Liver (tissue), 9 donors: ENCODE results near the gene ESPN. TPM values are rescaled to one million over a fixed set of nuclear protein-coding genes. Genes with fewer than 3 reads are reported as not detected.

Experiments
- DNase-seq: peaks from one replicate; pipeline ENCODE4 v3.0.0-alpha.2; 2017; ENCODE audit warnings: low spot score
- H3K27ac ChIP-seq, 2 donors: one replicate each; pipeline ENCODE4 v1.7.0; 2013; ENCODE audit warnings: inconsistent platforms in 2 of 2, low read length in 2 of 2, control low read depth in 1 of 2, low read depth in 1 of 2, mild to moderate bottlenecking in 1 of 2
- H3K27me3 ChIP-seq, 4 donors: one replicate each; pipeline versions ENCODE4 v1.6.1 to v1.7.0; 2013; ENCODE audit warnings: low read length in 3 of 4, inconsistent platforms in 1 of 4, mild to moderate bottlenecking in 1 of 4, moderate library complexity in 1 of 4; ENCODE audit not compliant: control insufficient read depth in 4 of 4, insufficient read depth in 4 of 4
- H3K36me3 ChIP-seq, 4 donors: one replicate each; pipeline versions ENCODE4 v1.6.1 to v1.7.0; 2013; ENCODE audit warnings: low read length in 3 of 4, mild to moderate bottlenecking in 3 of 4, low read depth in 1 of 4, moderate library complexity in 1 of 4; ENCODE audit not compliant: control insufficient read depth in 4 of 4, insufficient read depth in 3 of 4
- H3K4me1 ChIP-seq, 4 donors: one replicate each; pipeline versions ENCODE4 v1.6.1 to v1.7.0; 2013; ENCODE audit warnings: low read length in 3 of 4, mild to moderate bottlenecking in 3 of 4, moderate library complexity in 1 of 4; ENCODE audit not compliant: control insufficient read depth in 4 of 4, insufficient read depth in 4 of 4
- H3K4me3 ChIP-seq, 3 donors: one replicate each; pipeline versions ENCODE4 v1.6.1 to v1.7.0; 2013; ENCODE audit warnings: low read length in 3 of 3, control low read depth in 1 of 3, low read depth in 1 of 3, mild to moderate bottlenecking in 1 of 3
- H3K9ac ChIP-seq, 2 donors: one replicate each; pipeline ENCODE4 v1.7.0; 2013; ENCODE audit warnings: low read length in 2 of 2, mild to moderate bottlenecking in 2 of 2, moderate library complexity in 2 of 2, control low read depth in 1 of 2, low read depth in 1 of 2
- H3K9me3 ChIP-seq, 4 donors: one replicate each; pipeline versions ENCODE4 v1.6.1 to v1.7.0; 2013; ENCODE audit warnings: low read length in 3 of 4; ENCODE audit not compliant: control insufficient read depth in 4 of 4
- ATF3 ChIP-seq: IDR thresholded peaks from 2 replicates; pipeline ENCODE4 v1.6.1; 2016; ENCODE audit warnings: antibody characterized with exemption
- CTCF ChIP-seq: fragments of 150-350 bp; IDR thresholded peaks from 2 replicates; pipeline ENCODE4 v1.5.1; 2017; ENCODE audit warnings: improper control_type of control experiment, low read depth, low read length; ENCODE audit not compliant: missing input control
- EGR1 ChIP-seq, 2 donors: IDR thresholded peaks; 2 replicates each; pipeline ENCODE4 v1.6.1; 2016 to 2018; ENCODE audit warnings: antibody characterized with exemption in 2 of 2, low read depth in 2 of 2
- FOXA1 ChIP-seq: IDR thresholded peaks from 2 replicates; pipeline ENCODE4 v1.6.1; 2016; ENCODE audit warnings: antibody characterized with exemption
- FOXA2 ChIP-seq: IDR thresholded peaks from 2 replicates; pipeline ENCODE4 v1.6.1; 2016; ENCODE audit warnings: antibody characterized with exemption
- GABPA ChIP-seq, 2 donors: IDR thresholded peaks in 1 of 2; conservative IDR thresholded peaks in 1 of 2; 2 replicates each; pipeline ENCODE4 v1.6.1; 2016; ENCODE audit warnings: antibody characterized with exemption in 2 of 2, mild to moderate bottlenecking in 1 of 2, moderate library complexity in 1 of 2
- HNF4A ChIP-seq, 2 donors: conservative IDR thresholded peaks; 2 replicates each; pipeline ENCODE4 v1.6.1; 2016; ENCODE audit warnings: antibody characterized with exemption in 2 of 2, mild to moderate bottlenecking in 2 of 2
- HNF4G ChIP-seq: IDR thresholded peaks from 2 replicates; pipeline ENCODE4 v1.6.1; 2016; ENCODE audit warnings: antibody characterized with exemption
- JUND ChIP-seq, 2 donors: IDR thresholded peaks; 2 replicates each; pipeline ENCODE4 v1.6.1; 2016; ENCODE audit warnings: antibody characterized with exemption in 2 of 2
- MAX ChIP-seq: IDR thresholded peaks from 2 replicates; pipeline ENCODE4 v1.6.1; 2016; ENCODE audit warnings: antibody characterized with exemption
- NR2F2 ChIP-seq: IDR thresholded peaks from 2 replicates; pipeline ENCODE4 v1.6.1; 2016; ENCODE audit warnings: antibody characterized with exemption
- RAD21 ChIP-seq, 2 donors: IDR thresholded peaks; 2 replicates each; pipeline ENCODE4 v1.6.1; 2016; ENCODE audit warnings: antibody characterized with exemption in 2 of 2, mild to moderate bottlenecking in 2 of 2
- REST ChIP-seq: IDR thresholded peaks from 2 replicates; pipeline ENCODE4 v1.6.1; 2016; ENCODE audit warnings: antibody characterized with exemption, mild to moderate bottlenecking
- RXRA ChIP-seq, 2 donors: IDR thresholded peaks; 2 replicates each; pipeline ENCODE4 v1.6.1; 2017 to 2018; ENCODE audit warnings: antibody characterized with exemption in 2 of 2, mild to moderate bottlenecking in 1 of 2
- SP1 ChIP-seq: IDR thresholded peaks from 2 replicates; pipeline ENCODE4 v1.6.1; 2018; ENCODE audit warnings: antibody characterized with exemption, mild to moderate bottlenecking
- TAF1 ChIP-seq: conservative IDR thresholded peaks from 2 replicates; pipeline ENCODE4 v1.6.1; 2016; ENCODE audit warnings: antibody characterized with exemption, mild to moderate bottlenecking
- YY1 ChIP-seq: IDR thresholded peaks from 2 replicates; pipeline ENCODE4 v1.6.1; 2016; ENCODE audit warnings: antibody characterized with exemption, mild to moderate bottlenecking
- ZBTB33 ChIP-seq: IDR thresholded peaks from 2 replicates; pipeline ENCODE4 v1.6.1; 2016; ENCODE audit warnings: antibody characterized with exemption
- WGBS: extraction: QIAGEN DNeasy Blood & Tissue Kit; methylation state at CpG from one replicate; pipeline ENCODE4 v1.1.7; 2013; 5-methylcytosine and 5-hydroxymethylcytosine counted together
- polyA plus RNA-seq, 2 donors: library from polyadenylated mRNA; stranded (reverse) in 1 of 2; unstranded in 1 of 2; fragments of 200-250 nt in 1 of 2; fragments of >200 nt in 1 of 2; fragmentation: Nextera tagmentation in 1 of 2; extraction: Ambion mirVana in 1 of 2; gene quantifications; one replicate each; pipeline versions ENCODE4 v1.2.1 to v1.2.3, GENCODE V29; 2013 to 2015
- total RNA-seq, 2 donors: library from RNA; depleted of rRNA; stranded (reverse); fragments of >200 nt; gene quantifications; one replicate each; pipeline ENCODE4 v1.2.3, GENCODE V29; 2014
- donor health status: healthy.
- donor health status: healthy.
- donor health status: healthy.
- donor health status: healthy.
- donor health status: healthy.

Gene ESPN
- total and polyA plus RNA-seq, 4 donors: 61.5 to 103 (median 68.2) TPM

GRCh38 chr1:6466751-6467150, 42.2 kb downstream of the ESPN start (continued):
- TF ChIP-seq ATF3 (no peak), RXRA (IDR thresholded peaks at IDR 0.05) (no peak)

GRCh38 chr1:6467224-6467623, 42.6 kb downstream of the ESPN start:
- TF ChIP-seq TAF1 (no peak), ATF3 (no peak), HNF4G (no peak), FOXA1 (no peak), REST (no peak), MAX (no peak), YY1 (no peak), HNF4A (conservative IDR thresholded peaks at IDR 0.05) (no peak), SP1 (no peak), NR2F2 (no peak), CTCF (no peak), JUND (IDR thresholded peaks at IDR 0.05) (no peak), EGR1 (IDR thresholded peaks at IDR 0.05; ENCODE audit: low read depth in 2 of 2) (no peak), RAD21 (IDR thresholded peaks at IDR 0.05) (no peak), ZBTB33 (no peak), FOXA2 (no peak), GABPA (IDR thresholded peaks at IDR 0.05 in 1 of 2, conservative IDR thresholded peaks at IDR 0.05 in 1 of 2) (no peak), RXRA (IDR thresholded peaks at IDR 0.05) (no peak)
- no peak for DNase-seq
- no peaks in the 10 kb centered on the region for H3K36me3 ChIP-seq
- no peak overlapping the region for H3K9ac ChIP-seq
- H3K27me3 ChIP-seq: no peaks in the 10 kb centered on the region
- no peaks in the 10 kb centered on the region for H3K9me3 ChIP-seq
- no peak overlapping the region for H3K27ac ChIP-seq
- H3K4me1 ChIP-seq: peaks cover 7 to 26% (median 13%) of the 10 kb centered on the region in 4 donors
- H3K4me3 ChIP-seq: no peak overlapping the region
- 96% methylated on average over 12 of the region's 12 CpGs for WGBS
